ENCODE data around the gene LRMDA.

- TF ChIP-seq, protein P1, sequence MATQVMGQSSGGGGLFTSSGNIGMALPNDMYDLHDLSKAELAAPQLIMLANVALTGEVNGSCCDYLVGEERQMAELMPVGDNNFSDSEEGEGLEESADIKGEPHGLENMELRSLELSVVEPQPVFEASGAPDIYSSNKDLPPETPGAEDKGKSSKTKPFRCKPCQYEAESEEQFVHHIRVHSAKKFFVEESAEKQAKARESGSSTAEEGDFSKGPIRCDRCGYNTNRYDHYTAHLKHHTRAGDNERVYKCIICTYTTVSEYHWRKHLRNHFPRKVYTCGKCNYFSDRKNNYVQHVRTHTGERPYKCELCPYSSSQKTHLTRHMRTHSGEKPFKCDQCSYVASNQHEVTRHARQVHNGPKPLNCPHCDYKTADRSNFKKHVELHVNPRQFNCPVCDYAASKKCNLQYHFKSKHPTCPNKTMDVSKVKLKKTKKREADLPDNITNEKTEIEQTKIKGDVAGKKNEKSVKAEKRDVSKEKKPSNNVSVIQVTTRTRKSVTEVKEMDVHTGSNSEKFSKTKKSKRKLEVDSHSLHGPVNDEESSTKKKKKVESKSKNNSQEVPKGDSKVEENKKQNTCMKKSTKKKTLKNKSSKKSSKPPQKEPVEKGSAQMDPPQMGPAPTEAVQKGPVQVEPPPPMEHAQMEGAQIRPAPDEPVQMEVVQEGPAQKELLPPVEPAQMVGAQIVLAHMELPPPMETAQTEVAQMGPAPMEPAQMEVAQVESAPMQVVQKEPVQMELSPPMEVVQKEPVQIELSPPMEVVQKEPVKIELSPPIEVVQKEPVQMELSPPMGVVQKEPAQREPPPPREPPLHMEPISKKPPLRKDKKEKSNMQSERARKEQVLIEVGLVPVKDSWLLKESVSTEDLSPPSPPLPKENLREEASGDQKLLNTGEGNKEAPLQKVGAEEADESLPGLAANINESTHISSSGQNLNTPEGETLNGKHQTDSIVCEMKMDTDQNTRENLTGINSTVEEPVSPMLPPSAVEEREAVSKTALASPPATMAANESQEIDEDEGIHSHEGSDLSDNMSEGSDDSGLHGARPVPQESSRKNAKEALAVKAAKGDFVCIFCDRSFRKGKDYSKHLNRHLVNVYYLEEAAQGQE (IDR thresholded peaks at IDR 0.05): no peak
- TF ChIP-seq, protein P2, sequence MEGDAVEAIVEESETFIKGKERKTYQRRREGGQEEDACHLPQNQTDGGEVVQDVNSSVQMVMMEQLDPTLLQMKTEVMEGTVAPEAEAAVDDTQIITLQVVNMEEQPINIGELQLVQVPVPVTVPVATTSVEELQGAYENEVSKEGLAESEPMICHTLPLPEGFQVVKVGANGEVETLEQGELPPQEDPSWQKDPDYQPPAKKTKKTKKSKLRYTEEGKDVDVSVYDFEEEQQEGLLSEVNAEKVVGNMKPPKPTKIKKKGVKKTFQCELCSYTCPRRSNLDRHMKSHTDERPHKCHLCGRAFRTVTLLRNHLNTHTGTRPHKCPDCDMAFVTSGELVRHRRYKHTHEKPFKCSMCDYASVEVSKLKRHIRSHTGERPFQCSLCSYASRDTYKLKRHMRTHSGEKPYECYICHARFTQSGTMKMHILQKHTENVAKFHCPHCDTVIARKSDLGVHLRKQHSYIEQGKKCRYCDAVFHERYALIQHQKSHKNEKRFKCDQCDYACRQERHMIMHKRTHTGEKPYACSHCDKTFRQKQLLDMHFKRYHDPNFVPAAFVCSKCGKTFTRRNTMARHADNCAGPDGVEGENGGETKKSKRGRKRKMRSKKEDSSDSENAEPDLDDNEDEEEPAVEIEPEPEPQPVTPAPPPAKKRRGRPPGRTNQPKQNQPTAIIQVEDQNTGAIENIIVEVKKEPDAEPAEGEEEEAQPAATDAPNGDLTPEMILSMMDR (IDR thresholded peaks at IDR 0.05): no peak
- no peak for TF ChIP-seq ZNF302 (CRISPR knock-in tag; IDR thresholded peaks at IDR 0.05)
- no peak for TF ChIP-seq USF2 (IDR thresholded peaks at IDR 0.05)
- TF ChIP-seq CEBPB (IDR thresholded peaks at IDR 0.05): no peak
- no peak for TF ChIP-seq HDAC2 (IDR thresholded peaks at IDR 0.05)
- TF ChIP-seq POLR2A (IDR thresholded peaks at IDR 0.05; ENCODE audit: low read length): no peak
- no peak for TF ChIP-seq NR3C1 (IDR thresholded peaks at IDR 0.05)
- TF ChIP-seq SREBF2 (IDR thresholded peaks at IDR 0.05): no peak
These were observed 590.9 kb downstream of the LRMDA start for GRCh38 chr10:76022366-76022765.

Measured in A549 (cell line).